HepG2 (cell line): ENCODE data around the gene ABCB6. TPM values are rescaled to one million over a fixed set of nuclear protein-coding genes. Genes with fewer than 3 reads are reported as not detected.

ENCODE experiments used
- ATAC-seq: fragments of 200-7000 bp; cut with Tn5 transposase; 3 replicates; pipeline ENCODE4 v1.9.1; 2020; ENCODE audit warnings: mild to moderate bottlenecking, moderate library complexity
- BruUV-seq: library from RNA; stranded (reverse); fragments of 400-500 nt; replicated peaks from 2 replicates; lab custom pipeline; 2021; lab: Mats Ljungman, UMichigan
- CTCF ChIA-PET: fragments of 300-600 bp; formaldehyde crosslinking; extraction: SDS; loops from one replicate; lab custom pipeline; 2021; ENCODE audit warnings: low total read pairs, inconsistent platforms, low intra/inter-chr PET ratio; lab: Yijun Ruan, JAX
- POLR2A ChIA-PET: fragments of 350-600 bp; sonication (Branson Sonifier 250); formaldehyde crosslinking; loops from one replicate; lab custom pipeline; 2020; ENCODE audit warnings: antibody characterized with exemption, inconsistent platforms; lab: Yijun Ruan, JAX
- DNase-seq: peaks from one replicate; pipeline ENCODE4 v3.0.0-alpha.2; 2015; ENCODE audit warnings: low spot score
- FAIRE-seq: peaks from 3 replicates; lab custom pipeline; 2011; peaks lifted over from hg19 to GRCh38; lab: Jason Lieb, UNC
- H2AFZ ChIP-seq: one replicate; pipeline ENCODE4 v1.6.1; 2011; ENCODE audit warnings: low read length, inconsistent platforms
- H3K27ac ChIP-seq: fragments of 300-600 bp; 3 replicates; pipeline ENCODE4 v1.8.0; 2011; ENCODE audit warnings: mixed run types, mild to moderate bottlenecking, mixed read lengths, low read length, inconsistent platforms; ENCODE audit not compliant: insufficient read depth; ENCODE audit errors: extremely low read length
- H3K27me3 ChIP-seq, 2 experiments: fragments of 200-600 bp in 1 of 2; 2 replicates in 1 of 2; 3 replicates in 1 of 2; pipeline versions ENCODE4 v1.6.0 to v1.8.0; 2011; ENCODE audit warnings: low read length in 2 of 2, mild to moderate bottlenecking in 2 of 2, moderate library complexity in 2 of 2, inconsistent platforms in 1 of 2; ENCODE audit not compliant: insufficient read depth in 2 of 2, control insufficient read depth in 1 of 2
- H3K36me3 ChIP-seq, 2 experiments: fragments of 200-600 bp in 1 of 2; replicated peaks in 1 of 2; 2 replicates in 1 of 2; 3 replicates in 1 of 2; pipeline versions ENCODE4 v1.5.1 to v1.8.0; 2011; ENCODE audit warnings: low read length in 2 of 2, inconsistent platforms in 1 of 2; ENCODE audit not compliant: insufficient read depth in 2 of 2, control insufficient read depth in 1 of 2
- H3K4me1 ChIP-seq: 2 replicates; pipeline ENCODE4 v1.5.1; 2012; ENCODE audit warnings: low read length, inconsistent platforms; ENCODE audit not compliant: insufficient read depth
- H3K4me2 ChIP-seq: 2 replicates; pipeline ENCODE4 v1.6.0; 2011; ENCODE audit warnings: low read depth, low read length, inconsistent platforms
- H3K4me3 ChIP-seq, 3 experiments: fragments of 200-600 bp in 1 of 3; sonication (generic), shearing (Covaris generic) in 1 of 3; replicated peaks in 1 of 3; 2 replicates each; pipeline ENCODE4 v1.5.1; 2011 to 2016; ENCODE audit warnings: low read length in 3 of 3, inconsistent platforms in 2 of 3, low read depth in 2 of 3, mild to moderate bottlenecking in 2 of 3, control low read depth in 1 of 3, mixed read lengths in 1 of 3; ENCODE audit not compliant: insufficient read depth in 1 of 3
- H3K79me2 ChIP-seq: one replicate; pipeline ENCODE4 v1.6.1; 2011; ENCODE audit warnings: low read length, inconsistent platforms; ENCODE audit not compliant: insufficient read depth
- H3K9ac ChIP-seq: 2 replicates; pipeline ENCODE4 v1.6.0; 2011; ENCODE audit warnings: mild to moderate bottlenecking, low read depth, low read length, inconsistent platforms; ENCODE audit not compliant: insufficient read depth
- H3K9me3 ChIP-seq: 2 replicates; pipeline ENCODE4 v1.5.1; 2012; ENCODE audit warnings: mild to moderate bottlenecking, low read length
- H4K20me1 ChIP-seq: 2 replicates; pipeline ENCODE4 v1.6.0; 2011; ENCODE audit warnings: inconsistent platforms, mild to moderate bottlenecking, low read length, moderate library complexity; ENCODE audit not compliant: insufficient read depth
- ADNP ChIP-seq: sonication (generic); formaldehyde crosslinking; IDR thresholded peaks from 2 replicates; pipeline ENCODE4 v1.4.0; 2020; ENCODE audit warnings: missing genetic modification reagents
- ATM ChIP-seq: fragments of 450-650 bp; IDR thresholded peaks from 2 replicates; pipeline ENCODE4 v1.7.1; 2017; ENCODE audit warnings: mild to moderate bottlenecking, borderline replicate concordance
- CAMTA2 ChIP-seq: sonication (generic); formaldehyde crosslinking; IDR thresholded peaks from 2 replicates; pipeline ENCODE4 v1.4.0; 2020; ENCODE audit warnings: mild to moderate bottlenecking, missing genetic modification reagents, borderline replicate concordance
- PHF20 ChIP-seq: sonication (generic); formaldehyde crosslinking; IDR thresholded peaks from 2 replicates; pipeline ENCODE4 v1.5.0; 2020; ENCODE audit warnings: mild to moderate bottlenecking, missing genetic modification reagents
- REPIN1 ChIP-seq: sonication (generic); formaldehyde crosslinking; IDR thresholded peaks from 2 replicates; pipeline ENCODE4 v1.8.0; 2022; ENCODE audit warnings: missing genetic modification reagents, low read depth, mild to moderate bottlenecking, borderline replicate concordance
- SMAD3 ChIP-seq: sonication (generic); formaldehyde crosslinking; IDR thresholded peaks from 2 replicates; pipeline ENCODE4 v1.4.0; 2020; ENCODE audit warnings: missing genetic modification reagents
- SMARCC2 ChIP-seq: fragments of 450-650 bp; IDR thresholded peaks from 2 replicates; pipeline ENCODE4 v1.6.1; 2017; ENCODE audit warnings: antibody characterized with exemption, mild to moderate bottlenecking
- SMC3 ChIP-seq: IDR thresholded peaks from 2 replicates; pipeline ENCODE4 v1.6.1; 2011; ENCODE audit warnings: low read length, improper control_type of control experiment
- SOX6 ChIP-seq, 2 experiments: fragments of 450-650 bp in 1 of 2; sonication (generic) in 1 of 2; formaldehyde crosslinking in 1 of 2; IDR thresholded peaks; 2 replicates each; pipeline versions ENCODE4 v1.4.0 to v1.6.1; 2017 to 2020; ENCODE audit warnings: antibody characterized with exemption in 1 of 2, mild to moderate bottlenecking in 1 of 2, missing genetic modification reagents in 1 of 2
- THYN1 ChIP-seq: sonication (generic); formaldehyde crosslinking; IDR thresholded peaks from 2 replicates; pipeline ENCODE4 v1.8.1; 2023; ENCODE audit warnings: low read depth, mild to moderate bottlenecking, moderate library complexity, missing genetic modification reagents, borderline replicate concordance
- ZFP36L1 ChIP-seq: sonication (generic); formaldehyde crosslinking; IDR thresholded peaks from 2 replicates; pipeline ENCODE4 v1.8.0; 2022; ENCODE audit warnings: mild to moderate bottlenecking, missing genetic modification reagents, moderate library complexity
- ZNF225 ChIP-seq: sonication (generic); formaldehyde crosslinking; IDR thresholded peaks from 2 replicates; pipeline ENCODE4 v1.4.0; 2020; ENCODE audit warnings: mild to moderate bottlenecking, missing genetic modification reagents
- ZNF230 ChIP-seq: sonication (generic); formaldehyde crosslinking; IDR thresholded peaks from 2 replicates; pipeline ENCODE4 v1.4.0; 2020; ENCODE audit warnings: mild to moderate bottlenecking, missing genetic modification reagents
- ZNF44 ChIP-seq: sonication (generic); formaldehyde crosslinking; IDR thresholded peaks from 2 replicates; pipeline ENCODE4 v1.5.1; 2020; ENCODE audit warnings: mild to moderate bottlenecking, missing genetic modification reagents
- ZNF451 ChIP-seq: sonication (generic); formaldehyde crosslinking; IDR thresholded peaks from 2 replicates; pipeline ENCODE4 v1.5.0; 2020; ENCODE audit warnings: mild to moderate bottlenecking, missing genetic modification reagents
- ZNF639 ChIP-seq: conservative IDR thresholded peaks from 2 replicates; pipeline ENCODE4 v1.6.1; 2018; ENCODE audit warnings: missing genetic modification reagents
- ZNF746 ChIP-seq: sonication (generic); formaldehyde crosslinking; IDR thresholded peaks from 2 replicates; pipeline ENCODE4 v1.8.0; 2022; ENCODE audit warnings: mild to moderate bottlenecking, missing genetic modification reagents
- ZSCAN29 ChIP-seq: sonication (generic); formaldehyde crosslinking; conservative IDR thresholded peaks from 2 replicates; pipeline ENCODE4 v1.4.0; 2020; ENCODE audit warnings: mild to moderate bottlenecking, missing genetic modification reagents
- WGBS: methylation state at CpG from one replicate; pipeline ENCODE4 v1.1.6; 2017; ENCODE audit warnings: low lambda C conversion rate; 5-methylcytosine and 5-hydroxymethylcytosine counted together
- in situ Hi-C: cut with HindIII; loops from 2 replicates; pipeline ENCODE4 v1.10.0; 2017; ENCODE audit warnings: low pct_unique_long_range_greater_than_20kb; ENCODE audit not compliant: extremely low pct_ligation_motif_present
- intact Hi-C: fragments of 100-400 bp; cut with micrococcal nuclease; formaldehyde crosslinking; loops from one replicate; pipeline ENCODE4 v1.10.0; 2022; ENCODE audit not compliant: unreplicated experiment
- polyA plus RNA-seq, 8 experiments: library from polyadenylated mRNA; depleted of rRNA in 3 of 8; stranded (reverse) in 7 of 8; unstranded in 1 of 8; fragments of >200 nt; fragmentation: Illumina TruSeq in 4 of 8; extraction: Trizol in 4 of 8; gene quantifications; 2 replicates each; pipeline versions ENCODE4 v1.2.1 to v1.2.3, GENCODE V29; 2011 to 2016; ENCODE audit warnings: low read depth in 4 of 8, missing spikeins in 1 of 8, mixed read lengths in 1 of 8; ENCODE audit not compliant: insufficient read depth in 1 of 8
- total RNA-seq, 5 experiments: library from RNA; depleted of rRNA; stranded (reverse); fragments of >200 nt; fragmentation: Illumina TruSeq; extraction: Trizol; gene quantifications; 2 replicates each; pipeline ENCODE4 v1.2.3, GENCODE V29; 2016; ENCODE audit warnings: low read depth in 1 of 5

Gene ABCB6
- total and polyA plus RNA-seq, 2 of the 13 experiments (the other 11 are each of a cell fraction or from before 2014, with no cell fraction given): 91.1 to 137 TPM

GRCh38 chr2:219234331-219234730 is 15.6 kb upstream of the ABCB6 start:
- no peaks in the 10 kb centered on the region for H3K9me3 ChIP-seq
- ChIA-PET POLR2A (interaction anchor here (0.9 to 1.8 kb wide), 2 partner anchors 11 to 15 kb away, joined by 3 to 11 read pairs; partner anchors contain the start of genes GLB1L and STK16), CTCF (no interaction called here)
- no peaks in the 10 kb centered on the region; a peak in 1 of 5 replicates for H3K27me3 ChIP-seq
- FAIRE-seq: no peak
- 98% methylated on average over 3 of the region's 3 CpGs for WGBS
- no peak for ATAC-seq
- peaks cover 22% of the 10 kb centered on the region for H3K4me1 ChIP-seq
- no peak overlapping the region for H3K27ac ChIP-seq
- peaks cover 44 to 67% of the 10 kb centered on the region in 2 experiments for H3K36me3 ChIP-seq
- no peak for TF ChIP-seq ZNF639
- no peak for TF ChIP-seq ZNF230 (CRISPR knock-in tag)
- no peak for TF ChIP-seq PHF20 (CRISPR knock-in tag)
- no peak for TF ChIP-seq ADNP (CRISPR knock-in tag)
- no peak for TF ChIP-seq ZNF451 (CRISPR knock-in tag)
- no peak for TF ChIP-seq ZNF746 (CRISPR knock-in tag)
- no peak for TF ChIP-seq REPIN1
- TF ChIP-seq CAMTA2 (CRISPR knock-in tag): no peak
- no peak for TF ChIP-seq ZFP36L1
- no peak for TF ChIP-seq SMARCC2
- no peak for TF ChIP-seq SMC3
- TF ChIP-seq SOX6 (IDR thresholded peaks at IDR 0.05): no peak
- TF ChIP-seq SOX6 (CRISPR knock-in tag; IDR thresholded peaks at IDR 0.05): no peak
- no peak for TF ChIP-seq ZSCAN29 (CRISPR knock-in tag)
- TF ChIP-seq SMAD3 (CRISPR knock-in tag): no peak
- no peak for TF ChIP-seq ATM
- no peak for TF ChIP-seq ZNF44 (CRISPR knock-in tag)
- no peak for TF ChIP-seq ZNF225
- TF ChIP-seq THYN1 (CRISPR knock-in tag): no peak
- no peaks in the 10 kb centered on the region for H4K20me1 ChIP-seq
- no peak overlapping the region for H3K4me2 ChIP-seq
- in situ Hi-C loops (no loop called here), intact Hi-C loops (no loop called here)
- DNase-seq: no peak
- no peak overlapping the region for H3K9ac ChIP-seq
- no peak overlapping the region for H3K4me3 ChIP-seq
- no TSS peak for BruUV-seq
- no peak overlapping the region for H2AFZ ChIP-seq
- H3K79me2 ChIP-seq: peaks cover 25% of the 10 kb centered on the region
